Measurements from ENCODE around the gene THAP3.
A peak's percentile ranks its signal among the peaks of the same experiment; 100 is the strongest.

THAP3 gene

GRCh38 chr1:6624710-6625583 is at the start of gene THAP3:
THAP3 (plus strand) TSS chr1:6624868; CDS start chr1:6625219, 351 bp downstream.
- DNase-seq: peak; percentile 95

- no peak for DNase-seq
These were observed 46.7 kb upstream of the THAP3 start for GRCh38 chr1:6577831-6578525.

- no peak for DNase-seq
These were observed 45.9 kb upstream of the THAP3 start for GRCh38 chr1:6578624-6579373.

- DNase-seq: peak; percentile 99
These were observed 45.1 kb upstream of the THAP3 start, which contains the start of gene ZBTB48 for GRCh38 chr1:6579374-6580118. ZBTB48 (plus strand) TSS chr1:6579994; CDS start chr1:6580610, 616 bp downstream.

GRCh38 chr1:6580119-6580592 is 44.5 kb upstream of the THAP3 start:
- no peak for DNase-seq

GRCh38 chr1:6580593-6581409 is 43.9 kb upstream of the THAP3 start:
- no peak for DNase-seq

- DNase-seq: no peak
These were observed 42.9 kb upstream of the THAP3 start for GRCh38 chr1:6581561-6582305.

GRCh38 chr1:6582370-6582769 is 42.3 kb upstream of the THAP3 start:
- DNase-seq: no peak

GRCh38 chr1:6584126-6585080 is 40.3 kb upstream of the THAP3 start:
- DNase-seq: no peak

- DNase-seq: no peak
These were observed 39.5 kb upstream of the THAP3 start for GRCh38 chr1:6585081-6585722.

- DNase-seq: no peak
These were observed 38.8 kb upstream of the THAP3 start for GRCh38 chr1:6585841-6586240.

- DNase-seq: no peak
These were observed 38.3 kb upstream of the THAP3 start for GRCh38 chr1:6586404-6586816.

GRCh38 chr1:6587261-6588005 is 37.2 kb upstream of the THAP3 start:
- no peak for DNase-seq

GRCh38 chr1:6588128-6588892 is 36.4 kb upstream of the THAP3 start:
- DNase-seq: no peak

- no peak for DNase-seq
These were observed 35.7 kb upstream of the THAP3 start for GRCh38 chr1:6588893-6589520.

- no peak for DNase-seq
These were observed 34.6 kb upstream of the THAP3 start for GRCh38 chr1:6590046-6590445.

GRCh38 chr1:6591222-6591621 is 33.4 kb upstream of the THAP3 start:
- DNase-seq: no peak

All from eye (tissue), 1 donor.